Measurements from ENCODE around the gene CTNND2.

CTNND2 gene

DNA sequence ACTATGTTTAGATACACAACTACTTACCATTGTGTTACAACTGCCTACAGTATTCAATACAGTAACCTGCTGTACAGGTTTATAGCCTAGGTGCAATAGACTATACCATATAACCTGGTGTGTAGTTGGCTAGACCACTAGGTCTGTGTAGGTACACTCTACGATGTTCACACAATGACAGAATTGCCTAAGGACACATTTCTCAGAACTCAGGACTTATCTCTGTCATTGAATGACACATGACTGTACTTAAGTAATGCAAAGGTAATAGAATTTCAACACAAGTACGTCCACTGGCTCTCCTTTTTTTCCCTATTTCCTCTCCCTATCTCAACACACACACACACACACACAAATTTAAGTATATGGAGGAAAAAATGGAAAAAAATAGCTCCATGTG, 385.6 kb downstream of the CTNND2 start:
- no peak for DNase-seq

DNA sequence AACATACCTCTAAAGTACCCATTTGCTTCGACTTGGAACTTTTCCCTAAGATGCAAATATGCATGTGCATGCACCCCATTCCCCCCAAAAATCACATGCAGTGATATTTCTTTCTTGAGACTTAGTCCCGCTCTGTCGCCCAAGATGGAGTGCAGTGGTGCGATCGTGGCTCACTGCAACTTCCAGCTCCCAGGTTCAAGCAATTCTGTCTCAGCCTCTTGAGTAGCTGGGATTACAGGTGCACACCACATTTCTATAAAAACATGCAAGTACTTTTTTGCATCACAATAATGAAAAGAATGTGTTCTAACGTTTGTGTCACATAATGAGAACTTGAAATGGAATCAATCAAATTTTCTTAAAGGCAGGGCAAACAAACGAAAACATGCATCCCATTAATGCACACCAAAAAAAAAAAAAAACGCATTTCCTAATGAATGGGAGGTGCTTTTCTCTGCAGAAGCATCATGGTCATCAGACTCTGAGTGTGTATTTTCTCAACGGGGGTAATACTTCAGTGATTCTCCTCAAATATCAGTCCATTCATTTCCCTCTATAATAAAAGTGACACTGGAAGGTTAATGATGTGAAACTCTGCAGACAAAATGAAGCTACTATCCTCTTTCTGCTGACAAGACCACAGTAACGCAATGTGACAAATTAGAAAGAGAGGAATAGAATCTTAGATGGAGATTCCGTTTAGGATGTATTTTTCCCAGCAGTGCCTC, 389.4 kb downstream of the CTNND2 start:
- no peak for DNase-seq

GRCh38 chr5:11511878-11512277, 392.4 kb downstream of the CTNND2 start:
- DNase-seq: no peak

GRCh38 chr5:11510889-11511288, 393.4 kb downstream of the CTNND2 start:
- no peak for DNase-seq

GRCh38 chr5:11509793-11510192, 394.5 kb downstream of the CTNND2 start:
- DNase-seq: no peak

- DNase-seq: no peak
These were observed 396.9 kb downstream of the CTNND2 start for GRCh38 chr5:11507156-11507910.

- no peak for DNase-seq
These were observed 399.4 kb downstream of the CTNND2 start for GRCh38 chr5:11504886-11505193.

DNA sequence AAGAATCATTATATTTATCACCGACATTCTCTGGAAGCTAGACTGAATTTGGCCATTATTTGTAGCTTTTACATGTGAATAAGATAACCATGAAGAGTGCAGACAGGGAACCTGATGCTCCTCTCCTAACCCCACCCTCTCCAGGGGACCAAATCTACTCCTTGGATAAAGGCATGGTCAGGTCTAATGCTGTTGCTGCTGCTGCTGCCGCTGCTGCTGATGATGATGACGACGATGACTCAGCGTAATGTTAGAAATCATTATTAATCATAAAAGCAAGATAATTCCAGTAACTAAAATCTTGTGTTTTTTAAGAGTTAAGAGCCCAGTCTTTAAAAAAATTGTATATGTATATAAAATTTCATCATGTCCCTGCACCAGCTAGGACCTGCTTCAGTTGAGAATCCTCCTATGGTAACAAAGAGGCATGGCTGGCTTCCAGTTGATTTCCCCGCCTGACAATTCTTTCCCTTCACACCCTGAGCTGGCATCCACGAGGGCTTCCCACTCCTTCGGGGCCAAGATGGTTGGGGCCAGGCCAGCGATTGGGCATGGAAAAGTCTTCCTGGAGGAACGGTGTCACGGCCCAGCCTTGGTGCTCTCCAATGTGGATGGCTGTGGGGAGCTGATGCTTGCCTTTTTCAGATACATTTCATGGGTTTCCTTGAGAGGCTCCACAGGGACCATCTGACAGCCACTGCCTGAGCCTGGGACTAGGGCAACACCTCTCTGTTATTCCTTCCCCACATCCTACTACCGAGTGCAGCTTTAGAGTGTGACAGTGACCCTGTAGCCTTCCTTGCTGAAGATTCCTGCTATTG, 400.0 kb downstream of the CTNND2 start:
- no peak for DNase-seq

DNA sequence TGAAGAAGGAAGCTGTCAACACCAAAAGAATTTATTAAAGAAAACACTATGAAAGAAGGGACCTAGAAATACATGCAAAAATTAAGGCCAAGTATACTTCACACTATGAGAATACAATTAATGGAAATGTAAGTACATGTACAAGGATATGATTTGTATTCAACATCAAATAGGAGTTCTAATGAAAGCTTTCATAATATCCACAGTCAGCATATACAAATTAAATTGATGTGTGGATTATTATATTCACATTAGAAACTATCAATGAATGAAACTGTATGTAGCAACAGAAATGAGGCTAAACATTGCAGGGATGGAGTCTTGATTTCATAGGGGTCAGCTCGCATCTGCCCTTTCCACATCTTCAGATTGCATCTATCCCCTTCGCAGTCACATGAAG, 401.5 kb downstream of the CTNND2 start:
- DNase-seq: no peak

DNA sequence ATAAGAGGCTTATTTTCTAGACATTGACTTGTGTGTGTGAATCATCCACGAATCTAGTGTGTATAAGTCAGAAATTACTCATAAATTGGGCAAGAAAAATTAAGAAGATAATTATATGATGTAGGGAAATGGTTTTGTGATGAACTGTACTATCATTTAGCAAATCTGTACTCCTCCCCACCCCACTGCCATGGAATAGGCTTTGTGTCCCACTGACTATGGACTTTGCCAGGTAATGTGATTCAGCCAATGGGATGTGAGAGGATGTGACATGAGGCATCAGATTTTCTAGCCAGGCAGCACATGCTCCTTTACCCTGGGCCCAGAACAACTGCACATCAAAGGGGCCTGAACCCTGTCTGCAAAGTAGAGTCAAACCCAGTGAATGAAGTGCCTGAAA, 406.6 kb downstream of the CTNND2 start:
- DNase-seq: no peak

- DNase-seq: no peak
These were observed 408.0 kb downstream of the CTNND2 start for GRCh38 chr5:11496137-11496719.

DNA sequence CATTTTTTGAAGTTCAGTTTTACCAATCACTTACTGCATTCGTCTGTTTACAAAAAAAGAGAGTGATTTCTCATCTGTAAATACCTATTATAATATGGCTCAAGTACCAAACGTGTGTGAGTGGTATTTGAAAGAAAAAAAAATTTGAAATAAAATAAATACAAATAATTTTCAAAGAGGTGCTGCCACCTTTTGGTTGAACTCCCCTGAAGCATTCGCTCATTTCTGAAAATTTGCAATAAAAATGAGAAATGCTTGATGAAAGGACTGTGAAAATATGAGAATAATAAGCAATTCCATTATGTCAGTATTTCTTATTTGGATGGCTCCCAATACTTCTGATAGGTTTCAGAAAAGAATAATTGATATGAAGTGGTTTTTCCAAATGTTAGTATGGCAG, 409.9 kb downstream of the CTNND2 start:
- DNase-seq: no peak

GRCh38 chr5:11491404-11492075, 412.7 kb downstream of the CTNND2 start:
- no peak for DNase-seq

DNA sequence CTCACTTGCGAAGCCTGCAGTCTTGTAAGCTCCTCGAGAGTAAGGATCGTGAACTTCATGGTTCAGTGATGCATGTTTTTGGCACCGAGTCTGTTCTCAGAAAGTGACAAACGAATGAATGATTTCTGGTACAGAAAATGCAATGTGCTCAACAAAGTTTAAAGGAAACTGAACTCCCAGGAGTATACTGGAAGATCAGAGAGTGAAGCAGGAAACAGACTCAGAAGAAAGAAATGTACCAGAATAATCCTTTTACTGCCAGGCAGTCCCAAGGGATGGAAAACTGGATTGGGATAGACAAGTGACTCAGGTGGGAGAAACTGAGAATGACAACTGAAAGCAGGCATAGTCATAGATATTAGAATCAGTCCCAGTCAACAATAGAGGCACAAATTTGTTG, 420.6 kb downstream of the CTNND2 start:
- DNase-seq: no peak

- DNase-seq: no peak
These were observed 422.2 kb downstream of the CTNND2 start for GRCh38 chr5:11482011-11482410.

DNA sequence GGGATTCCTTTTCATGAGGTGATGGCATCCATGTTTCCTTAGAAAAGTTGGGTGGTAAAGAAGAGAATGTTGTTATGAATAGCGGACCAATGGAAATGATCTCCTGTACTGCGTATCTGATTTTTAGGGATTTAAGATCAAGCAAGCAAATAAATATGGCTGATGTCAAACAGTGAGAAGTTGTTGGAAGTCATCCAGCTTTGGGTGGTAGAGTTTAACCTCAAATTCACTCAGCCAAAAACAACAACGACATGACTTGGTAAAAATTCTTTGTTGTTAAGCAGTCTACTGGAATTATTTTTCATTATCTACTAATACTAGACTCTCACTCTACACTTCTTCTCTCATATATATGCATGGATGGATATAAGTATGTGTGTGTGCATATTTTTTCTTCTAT, 426.5 kb downstream of the CTNND2 start:
- DNase-seq: no peak

DNA sequence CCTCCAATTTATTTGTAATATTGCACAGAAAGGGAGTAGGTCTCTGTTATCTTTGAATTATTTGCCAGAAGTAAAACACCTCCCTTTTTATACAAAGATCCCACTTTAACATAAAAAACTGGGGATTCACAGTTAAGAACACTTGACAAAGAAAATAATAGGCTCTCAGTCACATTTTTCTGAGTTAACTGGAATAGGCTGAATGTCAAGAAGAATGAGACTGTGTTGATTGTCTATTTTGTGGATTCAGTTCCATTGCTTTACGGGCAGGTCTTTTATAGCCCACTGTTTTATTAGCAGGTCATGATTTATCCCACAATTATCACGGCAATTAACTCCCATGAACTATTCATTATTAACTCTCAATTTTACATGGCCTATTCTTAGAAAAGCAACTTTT, 427.4 kb downstream of the CTNND2 start:
- DNase-seq: no peak

- no peak for DNase-seq
These were observed 435.8 kb downstream of the CTNND2 start for GRCh38 chr5:11468334-11469039.

DNA sequence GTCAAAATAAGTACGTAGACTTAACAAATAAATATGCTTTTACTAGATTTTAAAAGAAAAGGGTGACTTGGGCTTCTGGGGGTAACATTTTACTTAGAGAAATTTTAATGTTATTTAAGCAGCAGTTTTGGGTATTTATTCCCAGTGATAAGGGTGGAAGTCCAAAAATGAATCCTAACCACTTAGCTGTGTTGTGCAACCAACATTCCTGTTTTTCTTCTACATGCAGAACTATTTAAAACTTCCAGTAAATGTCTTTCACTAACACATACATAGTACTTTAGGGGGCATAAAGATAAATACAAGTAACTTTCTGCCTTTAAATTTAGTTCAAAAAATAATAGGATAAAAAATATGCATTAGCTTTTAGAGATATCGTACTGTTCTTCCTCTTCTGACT, 436.7 kb downstream of the CTNND2 start:
- DNase-seq: no peak

GRCh38 chr5:11459716-11460115, 444.5 kb downstream of the CTNND2 start:
- no peak for DNase-seq

DNA sequence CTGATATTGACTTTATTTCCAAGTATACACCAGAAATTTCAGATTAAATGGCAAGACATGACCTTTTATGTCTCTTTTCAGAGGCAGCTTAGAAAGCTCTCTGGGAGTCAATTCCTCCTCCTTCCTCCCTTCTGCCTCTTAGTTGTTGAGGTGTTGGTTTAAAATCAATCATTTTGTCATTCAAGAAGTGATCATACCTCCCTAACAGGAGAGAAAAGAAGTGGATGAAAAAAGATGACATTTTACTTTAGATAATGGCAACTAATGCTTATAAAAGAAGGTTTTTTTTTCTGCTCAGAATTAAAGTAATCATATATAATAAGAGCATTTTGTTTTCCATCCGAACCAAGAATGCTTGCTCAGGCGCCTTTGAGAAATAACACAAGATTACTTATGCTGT, 448.7 kb downstream of the CTNND2 start:
- DNase-seq: no peak

DNA sequence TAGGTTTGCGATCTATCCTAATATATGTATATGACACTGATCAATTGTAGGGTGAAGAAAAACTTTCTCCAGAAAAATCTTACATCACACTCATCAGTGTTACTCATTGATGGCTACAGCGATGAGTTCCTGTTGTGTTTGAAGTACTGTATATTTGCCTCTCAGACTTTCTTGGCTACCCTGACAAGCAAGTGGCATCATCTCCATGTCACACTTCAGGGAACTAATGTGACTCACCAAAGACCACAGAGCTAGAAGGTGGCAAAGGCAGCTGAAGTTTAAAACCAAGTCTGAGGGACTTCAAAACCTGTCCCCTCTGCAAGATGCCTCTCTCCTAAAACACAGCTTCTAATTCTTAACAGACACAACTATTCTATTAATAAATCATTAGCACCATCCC, 451.4 kb downstream of the CTNND2 start:
- no peak for DNase-seq
